Epithelial cell of proximal tubule (primary cell): ENCODE measurements around the gene CLGN. TPM values are rescaled to one million over a fixed set of nuclear protein-coding genes. Genes with fewer than 3 reads are reported as not detected.

Experiments
- DNase-seq: peaks from one replicate; pipeline ENCODE4 v3.0.0-alpha.2; 2011; ENCODE audit warnings: low read depth
- H3K4me3 ChIP-seq: 2 replicates; pipeline ENCODE4 v1.5.1; 2011; ENCODE audit warnings: low read depth, mild to moderate bottlenecking, low read length
- CTCF ChIP-seq: conservative IDR thresholded peaks from 2 replicates; pipeline ENCODE4 v1.5.1; 2012; ENCODE audit warnings: low read depth, mild to moderate bottlenecking, low read length
- total RNA-seq: library from RNA; depleted of rRNA; stranded (reverse); fragments of >200 nt; gene quantifications from 2 replicates; pipeline ENCODE4 v1.2.3, GENCODE V29; 2015

The CLGN gene
- 7.7 and 8.1 TPM in 2 replicates for total RNA-seq

- H3K4me3 ChIP-seq: peak within 1 kb of the TSS; percentile 76
- peak; percentile 21 for TF ChIP-seq CTCF
- DNase-seq: no peak
Observed at GRCh38 chr4:140427106-140427918, at the start of gene CLGN. CLGN (minus strand) TSS chr4:140427648; CDS start chr4:140413078, 14,570 bp downstream.

DNA sequence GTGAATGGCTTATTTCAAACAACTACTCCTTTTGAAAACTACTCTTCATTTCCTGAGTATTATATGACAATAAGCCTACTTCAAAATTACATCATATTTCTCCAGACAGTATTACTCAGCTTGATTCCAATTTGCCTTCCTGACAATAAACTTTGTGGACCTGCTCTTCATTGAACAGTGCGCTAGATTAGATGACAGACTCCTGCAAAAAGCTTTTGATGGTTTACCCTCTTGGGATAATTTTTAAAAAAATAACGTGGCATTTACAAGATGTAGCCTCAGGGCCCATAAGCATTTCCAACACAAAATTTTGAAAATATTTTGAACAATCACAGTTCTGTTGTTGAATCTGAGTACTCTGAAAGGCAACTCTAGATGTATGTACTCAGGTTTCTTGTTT is 44.7 kb upstream of the CLGN start:
- no peak for TF ChIP-seq CTCF
- no peak for DNase-seq

GRCh38 chr4:140469791-140470733 is 42.6 kb upstream of the CLGN start:
- no peak for TF ChIP-seq CTCF
- DNase-seq: no peak

More for the DNA sequence above, 44.7 kb upstream of the CLGN start:
- no peak overlapping the region for H3K4me3 ChIP-seq

GRCh38 chr4:140466146-140466545 is 38.7 kb upstream of the CLGN start:
- DNase-seq: no peak
- TF ChIP-seq CTCF: no peak
- H3K4me3 ChIP-seq: no peak overlapping the region

More at GRCh38 chr4:140469791-140470733, 42.6 kb upstream of the CLGN start:
- no peak overlapping the region for H3K4me3 ChIP-seq

GRCh38 chr4:140463614-140464013 is 36.2 kb upstream of the CLGN start:
- DNase-seq: no peak
- no peak for TF ChIP-seq CTCF
- no peak overlapping the region for H3K4me3 ChIP-seq

DNA sequence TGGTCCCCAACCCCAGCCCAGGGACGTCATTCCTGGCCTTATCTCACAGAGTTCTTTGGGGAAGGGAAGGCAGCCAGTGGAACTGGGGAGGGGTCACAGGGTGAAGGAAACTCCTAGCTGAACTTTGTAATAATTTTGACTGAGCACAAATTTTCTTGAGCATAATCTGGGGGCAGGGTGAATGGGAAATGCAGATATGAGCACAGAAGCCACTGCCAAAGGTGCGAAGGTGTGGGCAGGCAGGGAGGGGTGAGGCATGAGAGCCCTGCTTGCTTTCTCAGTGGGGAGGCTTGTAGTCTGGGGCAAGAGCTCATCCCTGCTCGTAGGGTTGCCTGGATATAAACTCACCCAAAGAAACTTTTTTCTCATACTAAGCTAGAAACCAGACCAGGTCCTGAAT is 35.7 kb upstream of the CLGN start:
- TF ChIP-seq CTCF: no peak
- H3K4me3 ChIP-seq: no peak overlapping the region
- no peak for DNase-seq
